HAP-1 (cell line): ENCODE data around the gene PRRT4.

Experiments used
- DNase-seq, 2 experiments: peaks; one replicate each; pipeline ENCODE4 v3.0.0-alpha.2; 2016 to 2020; ENCODE audit warnings: low spot score in 2 of 2
- H3K27me3 ChIP-seq: fragments of 250-450 bp; sonication (Bioruptor Pico); 2 replicates; pipeline ENCODE4 v1.5.1; 2020; ENCODE audit warnings: low read depth, mild to moderate bottlenecking, moderate library complexity
- H3K36me3 ChIP-seq: fragments of 250-450 bp; sonication (Bioruptor Pico); replicated peaks from 2 replicates; pipeline ENCODE4 v1.5.1; 2020; ENCODE audit warnings: mild to moderate bottlenecking
- H3K4me1 ChIP-seq: fragments of 250-450 bp; sonication (Bioruptor Pico); 2 replicates; pipeline ENCODE4 v1.5.1; 2020; ENCODE audit warnings: mild to moderate bottlenecking
- H3K4me3 ChIP-seq: fragments of 250-450 bp; sonication (Bioruptor Pico); 2 replicates; pipeline ENCODE4 v1.5.1; 2020; ENCODE audit warnings: mild to moderate bottlenecking, moderate library complexity
- H3K9me3 ChIP-seq: fragments of 250-450 bp; sonication (Bioruptor Pico); 2 replicates; pipeline ENCODE4 v1.5.1; 2020; ENCODE audit warnings: mild to moderate bottlenecking, moderate library complexity
- in situ Hi-C: fragments of 300-500 bp; cut with MboI; formaldehyde crosslinking; loops from 3 replicates; pipeline ENCODE4 v1.14.3; 2020; ENCODE audit warnings: low sequenced_read_pairs, inconsistent platforms, mixed read lengths

Gene PRRT4

DNA sequence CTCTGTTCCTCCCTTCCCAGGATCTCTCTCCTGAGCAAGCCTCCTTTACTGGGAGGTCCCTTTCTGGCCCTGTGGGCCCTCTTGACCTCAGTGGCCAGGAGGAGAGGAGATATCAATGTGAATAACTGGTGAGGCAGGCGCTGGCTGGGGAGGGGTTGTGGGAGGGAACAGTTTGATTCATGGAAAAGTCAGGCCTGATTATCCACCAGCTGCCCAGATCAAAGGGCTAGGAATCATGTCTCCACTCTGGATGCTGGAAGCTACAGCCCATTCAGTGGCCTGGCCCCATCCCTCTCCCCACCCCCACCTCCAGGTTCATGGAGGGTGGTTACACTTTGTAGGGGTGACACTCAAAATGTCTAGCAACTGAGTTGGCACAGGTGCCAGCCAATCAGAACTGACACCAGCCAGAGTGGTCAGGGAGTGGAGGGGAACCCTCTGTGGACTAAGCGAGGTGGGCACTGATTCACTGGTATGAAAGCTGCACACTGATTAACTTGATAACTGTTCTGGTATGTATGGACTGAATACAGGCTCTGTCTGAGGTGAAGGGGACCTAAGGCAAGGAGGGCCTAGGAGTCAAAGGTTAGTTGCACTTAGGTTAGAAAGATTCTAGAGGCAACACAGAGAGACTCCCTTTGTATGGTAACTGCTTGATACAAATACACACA is 4.8 kb downstream of the PRRT4 start:
- no peaks in the 10 kb centered on the region for H3K9me3 ChIP-seq
- no peak for DNase-seq
- H3K27me3 ChIP-seq = peaks cover 10% of the 10 kb centered on the region
- no peak overlapping the region for H3K4me3 ChIP-seq
- in situ Hi-C loops = no loop called here
- no peaks in the 10 kb centered on the region for H3K36me3 ChIP-seq
- peaks cover 5% of the 10 kb centered on the region for H3K4me1 ChIP-seq

DNA sequence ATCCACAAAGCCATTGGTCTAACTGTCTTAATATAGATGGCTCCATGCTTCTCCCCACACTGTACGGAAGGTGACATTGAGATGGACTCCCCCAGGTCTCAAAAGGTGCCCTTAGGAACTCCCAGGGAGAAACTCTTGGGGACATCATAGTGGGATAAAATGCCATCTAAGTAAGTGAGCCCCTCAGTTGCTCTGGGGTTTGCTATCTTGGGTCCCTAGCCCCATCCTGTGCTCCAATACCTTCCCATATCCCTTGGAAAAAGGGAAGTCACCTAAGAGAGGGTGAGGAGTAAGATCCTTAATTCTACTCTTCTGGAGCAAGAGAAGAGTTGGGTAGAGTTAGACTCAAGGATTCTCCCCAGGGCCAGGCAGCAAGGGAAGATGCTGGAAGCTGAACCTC is 7.9 kb downstream of the PRRT4 start:
- no peaks in the 10 kb centered on the region for H3K9me3 ChIP-seq
- H3K4me3 ChIP-seq = no peak overlapping the region
- H3K27me3 ChIP-seq = 0 out of 2 replicates have a peak, but pooled peaks cover 5% of the 10 kb centered on the region
- no peak for DNase-seq
- H3K4me1 ChIP-seq = no peaks in the 10 kb centered on the region
- in situ Hi-C loops = no loop called here
- H3K36me3 ChIP-seq = no peaks in the 10 kb centered on the region

DNA sequence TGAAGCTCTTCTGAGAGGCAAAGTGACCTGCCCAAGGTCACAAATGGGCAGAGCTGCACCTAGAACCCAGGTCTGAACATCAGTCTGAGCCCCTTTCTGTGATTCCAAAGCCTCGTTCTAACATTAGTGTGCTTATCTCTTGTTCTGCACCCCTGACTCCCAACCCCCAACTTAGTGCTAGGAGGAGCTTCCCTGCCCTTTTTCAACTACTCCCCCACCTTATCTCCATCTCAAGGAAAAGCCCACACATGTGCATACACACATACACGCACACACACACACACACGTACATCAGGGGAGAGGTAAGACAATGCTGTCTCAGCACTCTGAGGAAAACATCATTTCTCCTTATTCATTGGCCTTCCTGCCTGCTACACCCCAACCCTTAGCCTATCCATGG is 8.3 kb downstream of the PRRT4 start:
- no peak for DNase-seq
- in situ Hi-C loops = no loop called here
- Histone ChIP-seq H3K9me3 (no peaks in the 10 kb centered on the region), H3K4me1 (no peaks in the 10 kb centered on the region), H3K4me3 (no peak overlapping the region), H3K36me3 (no peaks in the 10 kb centered on the region), H3K27me3 (0 out of 2 replicates have a peak, but pooled peaks cover 5% of the 10 kb centered on the region)

DNA sequence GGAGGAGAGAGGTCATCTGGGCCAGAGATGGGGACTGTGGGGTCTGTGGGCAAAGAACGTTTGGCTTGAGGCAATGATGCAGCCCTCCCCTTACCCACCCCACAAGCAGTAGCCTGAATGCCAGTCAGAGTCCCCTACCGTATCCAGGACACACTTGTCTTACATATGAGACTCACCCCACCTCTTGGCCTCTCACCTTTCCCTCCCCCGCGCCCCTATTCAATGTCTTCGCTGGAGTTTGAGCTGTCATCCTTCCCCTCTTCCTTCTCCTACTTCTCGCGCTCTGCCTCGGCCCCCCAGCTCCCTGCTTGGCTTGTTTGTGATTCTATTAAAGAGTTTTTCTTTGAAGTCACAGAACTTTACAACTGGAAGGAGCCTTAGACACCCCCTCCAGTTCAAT is 8.9 kb downstream of the PRRT4 start:
- H3K4me1 ChIP-seq = no peaks in the 10 kb centered on the region
- 0 out of 2 replicates have a peak, but pooled peaks cover 5% of the 10 kb centered on the region for H3K27me3 ChIP-seq
- H3K36me3 ChIP-seq = no peaks in the 10 kb centered on the region

DNA sequence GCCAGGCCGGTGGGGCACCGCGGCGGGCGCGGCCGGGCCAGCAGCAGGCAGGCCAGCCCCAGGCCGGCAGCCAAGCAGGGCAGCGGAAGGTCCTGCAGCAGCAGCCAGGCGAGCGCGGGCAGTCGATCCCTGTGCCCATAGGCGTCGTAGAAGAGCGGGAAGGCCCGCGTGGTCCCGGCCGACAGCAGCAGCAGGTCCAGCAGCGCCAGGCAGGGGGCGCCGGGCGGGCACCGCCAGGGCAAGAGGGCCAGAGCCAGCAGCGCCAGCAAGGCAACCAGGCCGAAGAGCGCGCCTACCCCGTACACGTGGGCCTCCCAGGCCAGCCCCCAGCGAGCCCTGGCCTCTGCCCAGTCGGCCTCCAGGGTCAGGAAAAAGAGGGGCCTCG is 9.3 kb downstream of the PRRT4 start:
- Histone ChIP-seq H3K27me3 (0 out of 2 replicates have a peak, but pooled peaks cover 5% of the 10 kb centered on the region), H3K9me3 (no peaks in the 10 kb centered on the region), H3K36me3 (no peaks in the 10 kb centered on the region), H3K4me1 (no peaks in the 10 kb centered on the region), H3K4me3 (no peak overlapping the region)
- in situ Hi-C loops = no loop called here
- no peak for DNase-seq

More for the DNA sequence above, 8.9 kb downstream of the PRRT4 start:
- Histone ChIP-seq H3K9me3 (no peaks in the 10 kb centered on the region), H3K4me3 (no peak overlapping the region)
- no peak for DNase-seq
- in situ Hi-C loops = no loop called here

DNA sequence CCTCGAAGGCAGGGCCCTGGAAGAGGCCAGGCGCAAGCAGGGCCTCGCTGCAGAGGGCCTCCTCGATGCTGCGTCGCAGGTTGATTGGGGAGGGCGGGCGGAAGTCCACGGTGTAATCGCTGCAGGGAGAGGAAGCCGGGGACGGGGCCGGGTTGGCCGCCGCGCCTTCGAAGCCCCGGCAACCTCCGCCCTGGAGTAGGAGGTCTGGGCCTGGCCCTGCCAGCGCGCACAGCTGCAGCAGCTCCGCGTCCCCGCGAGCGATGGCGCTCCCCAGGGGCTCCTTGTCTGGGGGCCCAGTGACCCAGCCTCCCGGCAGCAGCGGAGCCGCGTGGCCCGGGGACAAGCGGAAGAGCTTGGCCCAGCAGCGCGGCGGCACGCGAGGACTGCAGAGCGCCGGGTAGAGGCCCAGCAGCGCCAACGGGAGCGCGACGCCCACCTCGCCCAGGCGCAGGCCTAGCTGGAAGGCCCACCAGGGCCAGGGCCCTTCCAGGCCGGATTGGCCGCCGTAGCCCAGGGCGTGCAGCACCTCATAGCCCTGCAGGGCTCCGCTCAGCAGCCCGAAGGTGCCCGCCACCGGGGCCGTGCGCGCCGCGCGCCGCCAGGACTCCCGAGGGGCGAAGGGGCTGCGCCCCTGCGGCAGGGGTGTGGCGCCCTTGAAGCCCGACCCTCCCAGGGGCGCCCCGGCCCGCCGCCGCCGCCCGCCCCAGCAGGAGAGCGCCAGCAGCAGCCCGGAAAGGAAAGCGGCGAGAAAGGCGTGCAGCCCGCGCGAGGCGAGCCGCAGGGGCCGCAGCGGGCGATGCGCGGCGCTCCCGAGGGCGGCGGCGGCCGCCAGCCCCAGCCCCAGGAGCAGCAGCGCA is 10.0 kb downstream of the PRRT4 start:
- no peak for DNase-seq
- H3K4me3 ChIP-seq = no peak overlapping the region
- no peaks in the 10 kb centered on the region for H3K9me3 ChIP-seq
- H3K4me1 ChIP-seq = no peaks in the 10 kb centered on the region
- in situ Hi-C loops = no loop called here
- H3K27me3 ChIP-seq = 0 out of 2 replicates have a peak, but pooled peaks cover 5% of the 10 kb centered on the region
- H3K36me3 ChIP-seq = no peaks in the 10 kb centered on the region

DNA sequence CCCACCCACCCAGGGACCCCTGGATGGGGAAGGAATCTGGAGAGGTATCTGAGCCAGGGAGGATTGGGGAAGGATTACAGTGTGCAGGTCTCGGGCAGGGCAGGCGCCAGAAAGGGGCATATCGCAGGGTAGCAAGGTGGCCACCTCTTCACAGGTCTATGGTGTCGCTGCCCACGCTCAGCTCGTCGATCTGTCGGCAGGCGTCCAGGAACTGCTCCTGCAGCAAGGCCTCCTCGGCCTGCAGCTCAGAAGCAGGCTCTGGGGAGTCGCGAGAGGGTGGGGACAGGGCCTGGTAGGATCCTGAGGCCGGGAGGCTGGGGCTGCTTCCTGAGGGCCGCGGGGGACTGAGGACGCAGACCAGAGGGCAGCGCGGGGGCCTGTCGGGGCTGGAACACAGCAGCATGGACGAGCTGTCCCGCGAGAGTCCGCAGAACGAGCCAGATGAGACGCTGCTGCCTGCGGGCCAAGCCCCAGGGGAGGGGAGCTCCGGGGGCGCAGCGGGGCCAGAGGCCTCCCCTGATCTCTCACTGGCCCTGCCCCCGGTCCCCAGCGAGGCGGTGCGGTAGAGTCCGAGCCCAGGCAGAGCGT is 10.7 kb downstream of the PRRT4 start:
- Histone ChIP-seq H3K4me1 (no peaks in the 10 kb centered on the region), H3K9me3 (no peaks in the 10 kb centered on the region), H3K36me3 (no peaks in the 10 kb centered on the region), H3K4me3 (no peak overlapping the region), H3K27me3 (0 out of 2 replicates have a peak, but pooled peaks cover 5% of the 10 kb centered on the region)
- DNase-seq = no peak
- in situ Hi-C loops = no loop called here

DNA sequence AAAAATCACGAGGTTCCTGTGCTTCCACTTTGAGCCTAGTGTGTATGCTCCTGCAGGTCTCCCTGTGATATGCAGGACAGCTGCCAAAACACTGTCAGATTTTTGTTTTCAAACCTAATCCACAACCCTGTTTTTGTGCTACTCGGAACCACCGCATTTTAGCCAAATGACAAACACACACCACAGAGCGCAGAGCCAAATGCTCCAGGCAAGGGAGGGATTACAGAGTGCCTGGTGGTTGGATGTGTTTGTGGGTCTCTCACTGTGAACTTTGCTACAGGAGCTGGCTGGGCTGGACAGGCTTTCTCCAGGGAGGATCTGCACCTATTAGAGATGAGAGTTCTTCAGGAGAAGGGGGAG is 12.0 kb downstream of the PRRT4 start:
- H3K36me3 ChIP-seq = no peaks in the 10 kb centered on the region
- H3K4me1 ChIP-seq = no peaks in the 10 kb centered on the region
- 0 out of 2 replicates have a peak, but pooled peaks cover 2% of the 10 kb centered on the region for H3K27me3 ChIP-seq
- DNase-seq = no peak
- no peak overlapping the region for H3K4me3 ChIP-seq
- H3K9me3 ChIP-seq = no peaks in the 10 kb centered on the region
- in situ Hi-C loops = loop anchor here (5.0 kb wide), 1 partner anchor 33 kb away; no protein-coding TSS in a partner anchor

DNA sequence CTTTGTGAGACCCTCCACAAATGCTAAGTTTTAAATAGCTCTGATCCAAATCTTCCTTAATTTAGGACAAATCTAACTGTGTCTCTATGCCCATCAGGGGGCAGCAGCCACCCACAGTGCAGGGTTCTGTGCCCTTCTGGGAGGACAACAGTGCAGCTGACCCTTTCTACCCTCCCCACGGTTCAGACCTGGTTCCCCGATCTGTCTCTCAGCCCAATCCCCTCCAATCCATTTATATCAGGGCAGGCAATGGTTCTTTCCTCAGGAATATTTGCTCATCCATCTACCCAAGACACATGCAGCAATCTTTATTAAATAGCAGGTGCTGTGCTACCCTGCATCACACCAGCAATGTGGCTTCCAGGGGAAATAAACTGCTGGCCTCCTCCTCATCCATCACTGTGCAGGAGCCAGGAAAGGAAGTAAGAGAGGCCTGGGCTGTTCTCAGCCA is 13.8 kb downstream of the PRRT4 start:
- DNase-seq = peak; percentile 32 to 75
- H3K36me3 ChIP-seq = no peaks in the 10 kb centered on the region
- H3K4me3 ChIP-seq = no peak overlapping the region
- no peaks in the 10 kb centered on the region for H3K9me3 ChIP-seq
- in situ Hi-C loops = loop anchor here (5.0 kb wide), 1 partner anchor 35 kb away; no protein-coding TSS in a partner anchor
- H3K27me3 ChIP-seq = no peaks in the 10 kb centered on the region
- no peaks in the 10 kb centered on the region; the same call in 1 of the 2 replicates for H3K4me1 ChIP-seq

DNA sequence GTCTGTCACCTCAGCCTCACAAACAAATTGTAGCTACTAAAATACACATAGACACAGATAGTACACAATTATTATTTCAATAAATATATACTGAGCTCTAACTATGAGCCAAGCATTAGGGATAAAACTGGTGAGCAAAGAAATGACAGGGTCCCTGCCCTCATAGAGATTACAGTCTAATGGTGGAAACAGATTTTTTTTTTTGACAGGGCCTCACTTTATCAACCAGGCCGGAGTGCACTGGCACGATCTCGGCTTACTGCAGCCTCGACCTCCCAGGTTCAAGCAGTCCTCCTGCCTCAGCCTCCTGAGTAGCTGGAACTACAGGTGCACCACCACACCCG is 17.1 kb downstream of the PRRT4 start:
- in situ Hi-C loops = no loop called here
- Histone ChIP-seq H3K9me3 (no peaks in the 10 kb centered on the region), H3K4me3 (no peak overlapping the region), H3K36me3 (peaks cover 10% of the 10 kb centered on the region), H3K4me1 (peaks cover 5% of the 10 kb centered on the region), H3K27me3 (no peaks in the 10 kb centered on the region)
- DNase-seq = no peak

DNA sequence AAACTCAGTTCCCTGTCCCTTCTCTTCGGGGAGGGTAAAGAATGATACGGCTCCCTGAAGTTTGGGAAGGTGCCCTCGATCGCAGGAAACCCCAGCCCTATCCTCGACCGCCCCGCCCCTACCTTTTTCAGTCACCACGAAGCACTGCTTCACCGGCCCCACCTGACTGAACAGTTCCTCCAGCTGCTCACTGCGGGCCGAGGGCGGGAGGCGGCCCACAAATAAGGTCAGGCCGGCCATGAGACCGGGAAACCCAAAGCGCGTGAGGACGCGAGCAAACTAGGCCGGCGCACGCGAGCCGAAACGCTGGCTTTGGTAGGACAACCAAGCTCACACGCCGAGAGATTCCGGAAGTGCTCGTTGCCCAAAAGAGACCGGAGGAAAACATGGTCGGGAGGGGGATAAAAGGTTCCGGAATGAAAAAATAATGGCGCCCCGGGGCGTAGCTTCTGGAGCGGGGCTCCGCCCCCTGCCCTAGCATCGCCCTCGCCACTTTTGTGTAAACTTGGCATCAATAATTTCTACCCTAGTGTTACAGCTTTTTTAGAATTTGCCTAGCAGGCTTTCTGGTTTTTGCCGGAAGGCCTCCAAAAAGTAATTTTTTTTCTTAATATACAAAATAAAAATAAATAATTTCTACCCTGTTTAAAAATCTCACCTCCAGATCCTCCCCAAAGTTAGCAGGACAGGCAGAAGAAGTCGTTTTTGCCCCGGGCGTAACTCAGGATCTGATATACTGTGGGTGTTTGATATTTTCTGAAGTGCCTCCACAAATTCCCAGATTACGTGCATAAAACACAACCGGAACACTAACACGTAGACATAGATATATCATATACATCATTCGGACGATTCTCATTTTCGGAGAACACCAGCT is 17.7 kb downstream of the PRRT4 start, which contains the start of gene RBM28:
TSS of gene RBM28 (minus strand) at position 355 of the 877 bp plus-strand sequence. CDS start at position 240, 115 bp downstream.
- peaks cover 5% of the 10 kb centered on the region for H3K4me1 ChIP-seq
- no peaks in the 10 kb centered on the region for H3K9me3 ChIP-seq
- H3K4me3 ChIP-seq = peak within 1 kb of the TSS; percentile 92
- peaks cover 16% of the 10 kb centered on the region for H3K36me3 ChIP-seq
- H3K27me3 ChIP-seq = no peaks in the 10 kb centered on the region
- peak; percentile 81 to 93 for DNase-seq
- in situ Hi-C loops = no loop called here

DNA sequence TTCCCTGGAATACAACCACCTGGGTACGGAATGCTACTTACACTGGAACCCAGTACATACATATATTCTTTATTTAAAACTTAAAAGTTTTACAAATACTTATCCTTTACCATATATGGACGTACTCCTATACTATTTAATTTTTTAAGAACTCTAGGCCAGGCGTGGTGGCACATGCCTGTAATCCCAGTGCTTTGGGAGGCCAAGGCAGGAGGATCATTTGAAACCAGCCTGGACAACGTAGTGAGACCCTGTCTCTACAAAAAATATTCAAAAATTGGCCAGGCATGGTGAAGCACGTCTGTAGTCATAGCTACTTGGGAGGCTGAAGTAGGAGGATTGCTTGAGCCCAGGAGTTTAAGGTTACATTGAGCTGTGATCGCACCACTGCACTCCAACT is 19.8 kb downstream of the PRRT4 start:
- Histone ChIP-seq H3K9me3 (no peaks in the 10 kb centered on the region), H3K27me3 (no peaks in the 10 kb centered on the region), H3K4me1 (peaks cover 5% of the 10 kb centered on the region), H3K4me3 (no peak overlapping the region; the same call in 1 of the 2 replicates), H3K36me3 (peaks cover 37% of the 10 kb centered on the region)
- in situ Hi-C loops = no loop called here
- DNase-seq = no peak

DNA sequence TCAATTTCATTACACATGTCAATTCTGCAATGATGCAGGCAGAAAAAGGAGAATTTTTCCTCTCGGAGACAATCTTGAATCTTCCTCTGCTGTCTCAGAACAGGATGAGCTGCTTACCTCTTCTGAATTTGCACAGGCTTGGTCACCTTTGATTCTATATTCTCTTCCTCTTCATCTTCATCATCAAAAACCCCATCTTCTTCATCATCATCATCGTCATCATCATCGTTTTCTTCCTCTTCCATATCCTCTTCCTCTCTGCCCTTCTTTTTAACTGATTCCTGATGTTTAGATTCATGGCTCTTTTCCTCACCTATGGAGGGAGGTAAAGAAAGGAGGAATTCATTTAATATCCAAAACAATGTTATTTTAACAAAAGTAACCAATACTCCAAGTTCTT is 25.8 kb downstream of the PRRT4 start:
- Histone ChIP-seq H3K4me1 (no peaks in the 10 kb centered on the region), H3K9me3 (no peaks in the 10 kb centered on the region), H3K36me3 (peaks cover 90% of the 10 kb centered on the region), H3K27me3 (no peaks in the 10 kb centered on the region), H3K4me3 (no peak overlapping the region)
- in situ Hi-C loops = no loop called here
- DNase-seq = no peak
